Nephron (organoid): ENCODE results near the gene FBXL5.

ENCODE experiments used
- H3K27ac Mint-ChIP-seq, 3 experiments: 2 replicates each; pipeline ENCODE4 v1.8.0; 2020; ENCODE audit warnings: mixed read lengths in 3 of 3, mild to moderate bottlenecking in 2 of 3, moderate library complexity in 1 of 3
- H3K27me3 Mint-ChIP-seq: 2 replicates; pipeline ENCODE4 v1.8.0; 2021; ENCODE audit warnings: low read depth, mild to moderate bottlenecking, moderate library complexity, mixed read lengths
- H3K36me3 Mint-ChIP-seq: 2 replicates; pipeline ENCODE4 v1.8.0; 2020; ENCODE audit warnings: low read depth, mixed read lengths
- H3K4me1 Mint-ChIP-seq: 2 replicates; pipeline ENCODE4 v1.8.0; 2020; ENCODE audit warnings: mixed read lengths
- H3K4me3 Mint-ChIP-seq, 3 experiments: 2 replicates each; pipeline ENCODE4 v1.8.0; 2020; ENCODE audit warnings: mild to moderate bottlenecking in 3 of 3, mixed read lengths in 3 of 3, moderate library complexity in 2 of 3
- H3K9me3 Mint-ChIP-seq: 2 replicates; pipeline ENCODE4 v1.8.0; 2020; ENCODE audit warnings: mixed read lengths
- CTCF ChIP-seq, 3 experiments: fragments of 200-600 bp; sonication (generic); IDR thresholded peaks; one replicate each; pipeline ENCODE4 v1.5.0; 2021; ENCODE audit warnings: antibody characterized with exemption in 3 of 3; ENCODE audit not compliant: unreplicated experiment in 3 of 3

The FBXL5 gene

GRCh38 chr4:15690020-15690809 is 35.1 kb upstream of the FBXL5 start:
- Mint-ChIP-seq H3K9me3 (no peaks in the 10 kb centered on the region), H3K27ac (peak overlapping the region; percentile 30 to 76 (median 57)), H3K36me3 (peaks cover 49% of the 10 kb centered on the region), H3K4me1 (peaks cover 12% of the 10 kb centered on the region), H3K4me3 (no peak overlapping the region), H3K27me3 (no peaks in the 10 kb centered on the region)
- TF ChIP-seq CTCF (IDR thresholded peaks at IDR 0.05; ENCODE audit: unreplicated experiment in 3 of 3): no peak

GRCh38 chr4:15689540-15689939 is 34.4 kb upstream of the FBXL5 start:
- TF ChIP-seq CTCF (IDR thresholded peaks at IDR 0.05; ENCODE audit: unreplicated experiment in 3 of 3): no peak
- H3K4me3 Mint-ChIP-seq: no peak overlapping the region
- H3K27ac Mint-ChIP-seq: no peak overlapping the region
- no peaks in the 10 kb centered on the region for H3K9me3 Mint-ChIP-seq
- H3K36me3 Mint-ChIP-seq: peaks cover 53% of the 10 kb centered on the region
- H3K4me1 Mint-ChIP-seq: peaks cover 16% of the 10 kb centered on the region
- H3K27me3 Mint-ChIP-seq: no peaks in the 10 kb centered on the region

GRCh38 chr4:15688051-15688450 is 32.9 kb upstream of the FBXL5 start:
- Mint-ChIP-seq H3K36me3 (peaks cover 53% of the 10 kb centered on the region), H3K4me3 (no peak overlapping the region), H3K27ac (no peak overlapping the region), H3K9me3 (no peaks in the 10 kb centered on the region), H3K27me3 (no peaks in the 10 kb centered on the region), H3K4me1 (peaks cover 26% of the 10 kb centered on the region)
- no peak for TF ChIP-seq CTCF (IDR thresholded peaks at IDR 0.05; ENCODE audit: unreplicated experiment in 3 of 3)

- H3K36me3 Mint-ChIP-seq: peaks cover 41% of the 10 kb centered on the region
- peak overlapping the region in 2 of 3 experiments; percentile 12 to 30 for H3K4me3 Mint-ChIP-seq
- peak overlapping the region in 1 of 3 experiments; percentile 30 for H3K27ac Mint-ChIP-seq
- TF ChIP-seq CTCF (IDR thresholded peaks at IDR 0.05; ENCODE audit: unreplicated experiment in 3 of 3): no peak
- H3K4me1 Mint-ChIP-seq: peaks cover 38% of the 10 kb centered on the region
- no peaks in the 10 kb centered on the region for H3K27me3 Mint-ChIP-seq
- H3K9me3 Mint-ChIP-seq: no peaks in the 10 kb centered on the region
These were observed 29.3 kb upstream of the FBXL5 start for GRCh38 chr4:15684498-15684897.

GRCh38 chr4:15683143-15683495 is 28.0 kb upstream of the FBXL5 start:
- H3K9me3 Mint-ChIP-seq: no peaks in the 10 kb centered on the region
- no peak for TF ChIP-seq CTCF (IDR thresholded peaks at IDR 0.05; ENCODE audit: unreplicated experiment in 3 of 3)
- peaks cover 30% of the 10 kb centered on the region for H3K36me3 Mint-ChIP-seq
- peak overlapping the region; percentile 99 for H3K27ac Mint-ChIP-seq
- H3K4me1 Mint-ChIP-seq: peaks cover 43% of the 10 kb centered on the region
- no peaks in the 10 kb centered on the region for H3K27me3 Mint-ChIP-seq
- H3K4me3 Mint-ChIP-seq: peak overlapping the region; percentile 97 to 100 (median 98)
